ENCODE measurements around the gene MARK3. TPM values are rescaled to one million over a fixed set of nuclear protein-coding genes. Genes with fewer than 3 reads are reported as not detected.

The MARK3 gene
- total RNA-seq, 4 donors from 2014 or later, result 61.3 to 98.0 (median 78.8) TPM

DNA sequence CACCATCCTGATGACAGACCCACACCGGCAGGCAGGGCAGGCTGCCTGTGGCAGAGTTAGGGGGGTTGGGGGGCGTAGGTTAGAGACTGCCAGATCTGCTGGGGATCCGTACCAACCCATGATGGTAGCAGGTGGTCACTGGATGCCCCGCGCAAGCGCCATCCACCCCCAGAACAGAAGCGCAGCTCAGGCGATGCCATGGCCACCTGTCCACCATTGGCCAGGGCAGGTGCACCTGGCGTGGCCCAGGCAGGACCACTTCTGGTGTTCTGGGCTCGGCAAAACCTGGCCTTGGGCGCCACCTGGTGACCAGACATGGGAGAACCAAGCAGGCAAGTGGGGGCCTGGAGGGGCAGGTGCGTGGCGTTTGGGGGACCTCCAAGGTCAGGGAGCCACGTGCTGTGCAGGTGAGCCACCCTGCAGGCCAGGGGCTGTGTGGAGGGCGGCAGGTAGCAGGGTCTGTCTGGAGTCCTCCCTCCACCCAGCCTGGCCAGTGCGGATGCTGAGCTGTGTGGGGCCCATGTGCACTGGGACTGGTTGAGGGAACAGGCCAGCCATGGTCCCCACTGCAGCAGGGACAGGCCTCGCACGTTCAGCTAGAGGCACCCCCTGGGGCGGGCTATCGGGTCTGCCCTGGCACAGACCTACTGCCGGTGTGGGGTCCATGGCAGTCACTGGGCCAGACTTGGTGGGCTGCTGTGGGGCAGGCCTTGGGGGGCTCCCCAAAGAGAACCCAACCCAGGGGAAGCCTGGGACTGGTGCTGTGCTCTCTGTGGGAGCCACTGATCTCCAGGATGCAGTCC, 161.6 kb downstream of the MARK3 start:
- intact Hi-C loops (cut with DNase I; ENCODE audit: low total_unique reads) (loop anchor here (2.0 kb wide), 1 partner anchor 28 kb away; no protein-coding TSS in a partner anchor), in situ Hi-C loops (cut with MboI; ENCODE audit: low pct_ligation_motif_present in 1 of 4, low pct_unique_long_range_greater_than_20kb in 1 of 4, low sequenced_read_pairs in 3 of 4) (loop anchor here in 1 of 4 donors (5.0 kb wide), 1 partner anchor 45 kb away; no protein-coding TSS in a partner anchor)
- Histone ChIP-seq H3K4me1 (peaks cover 45 to 67% (median 54%) of the 10 kb centered on the region in 4 donors), H3K27ac (no peak overlapping the region), H3K4me3 (no peak overlapping the region), H3K36me3 (no peaks in the 10 kb centered on the region), H3K9me3 (no peaks in the 10 kb centered on the region), H3K27me3 (no peaks in the 10 kb centered on the region)
- WGBS, 2 donors (ENCODE audit: low coverage in 1 of 2), result 42% methylated on average over 11 of the region's 21 CpGs; no CpG with 5 or more reads in 1 of the 2 donors
- TF ChIP-seq POLR2A (IDR thresholded peaks at IDR 0.05) (no peak), EP300 (IDR thresholded peaks at IDR 0.05; ENCODE audit: low read depth) (no peak), POLR2AphosphoS5 (IDR thresholded peaks at IDR 0.05) (peak in 2 of 3 donors; percentile 13 to 28)
- TF ChIP-seq, protein P1, sequence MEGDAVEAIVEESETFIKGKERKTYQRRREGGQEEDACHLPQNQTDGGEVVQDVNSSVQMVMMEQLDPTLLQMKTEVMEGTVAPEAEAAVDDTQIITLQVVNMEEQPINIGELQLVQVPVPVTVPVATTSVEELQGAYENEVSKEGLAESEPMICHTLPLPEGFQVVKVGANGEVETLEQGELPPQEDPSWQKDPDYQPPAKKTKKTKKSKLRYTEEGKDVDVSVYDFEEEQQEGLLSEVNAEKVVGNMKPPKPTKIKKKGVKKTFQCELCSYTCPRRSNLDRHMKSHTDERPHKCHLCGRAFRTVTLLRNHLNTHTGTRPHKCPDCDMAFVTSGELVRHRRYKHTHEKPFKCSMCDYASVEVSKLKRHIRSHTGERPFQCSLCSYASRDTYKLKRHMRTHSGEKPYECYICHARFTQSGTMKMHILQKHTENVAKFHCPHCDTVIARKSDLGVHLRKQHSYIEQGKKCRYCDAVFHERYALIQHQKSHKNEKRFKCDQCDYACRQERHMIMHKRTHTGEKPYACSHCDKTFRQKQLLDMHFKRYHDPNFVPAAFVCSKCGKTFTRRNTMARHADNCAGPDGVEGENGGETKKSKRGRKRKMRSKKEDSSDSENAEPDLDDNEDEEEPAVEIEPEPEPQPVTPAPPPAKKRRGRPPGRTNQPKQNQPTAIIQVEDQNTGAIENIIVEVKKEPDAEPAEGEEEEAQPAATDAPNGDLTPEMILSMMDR (IDR thresholded peaks at IDR 0.05), result peak; percentile 84 to 98 (median 92)
- peak; percentile 79 for DNase-seq

DNA sequence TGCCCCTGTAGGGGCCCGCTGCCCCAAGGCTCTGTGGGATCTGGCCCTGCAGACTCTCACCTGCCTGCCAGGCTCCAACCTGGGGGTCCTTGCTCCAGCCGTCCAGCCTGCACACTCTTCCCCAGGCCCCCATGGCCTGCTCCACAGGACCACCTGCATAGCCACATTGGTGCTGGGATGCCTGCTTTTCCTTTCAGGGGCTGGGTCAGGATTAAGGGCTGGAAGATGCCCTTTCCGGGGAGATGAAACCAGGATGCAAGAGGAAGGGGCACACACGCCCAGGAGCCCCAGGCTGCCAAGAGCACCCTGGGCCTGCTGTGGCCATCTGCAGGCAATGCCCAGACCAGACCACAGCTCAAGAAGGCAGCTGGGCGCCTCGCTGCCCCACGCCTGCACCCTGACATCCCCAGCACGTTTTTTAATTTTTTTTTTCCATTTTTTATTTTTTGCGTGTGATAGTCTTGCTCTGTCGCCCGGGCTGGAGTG, 162.3 kb downstream of the MARK3 start:
- 85 to 94% methylated on average over 6 to 11 of the region's 11 CpGs for WGBS, 2 donors (ENCODE audit: low coverage in 1 of 2)
- no peak overlapping the region for H3K4me3 ChIP-seq
- in situ Hi-C loops (cut with MboI; ENCODE audit: low pct_ligation_motif_present in 1 of 4, low pct_unique_long_range_greater_than_20kb in 1 of 4, low sequenced_read_pairs in 3 of 4) (loop anchor here in 1 of 4 donors (5.0 kb wide), 1 partner anchor 45 kb away; no protein-coding TSS in a partner anchor), intact Hi-C loops (cut with DNase I; ENCODE audit: low total_unique reads) (loop anchor here (2.0 kb wide), 1 partner anchor 29 kb away; no protein-coding TSS in a partner anchor)
- DNase-seq, result no peak
- H3K27ac ChIP-seq, result no peak overlapping the region
- H3K9me3 ChIP-seq, result no peaks in the 10 kb centered on the region
- H3K4me1 ChIP-seq, result peaks cover 43 to 62% (median 53%) of the 10 kb centered on the region in 4 donors
- H3K27me3 ChIP-seq, result no peaks in the 10 kb centered on the region
- H3K36me3 ChIP-seq, result no peaks in the 10 kb centered on the region
- no peak for TF ChIP-seq POLR2A (IDR thresholded peaks at IDR 0.05)
- TF ChIP-seq EP300 (IDR thresholded peaks at IDR 0.05; ENCODE audit: low read depth), result no peak
- TF ChIP-seq, protein P1 (IDR thresholded peaks at IDR 0.05), result no peak
- TF ChIP-seq POLR2AphosphoS5 (IDR thresholded peaks at IDR 0.05), result no peak

DNA sequence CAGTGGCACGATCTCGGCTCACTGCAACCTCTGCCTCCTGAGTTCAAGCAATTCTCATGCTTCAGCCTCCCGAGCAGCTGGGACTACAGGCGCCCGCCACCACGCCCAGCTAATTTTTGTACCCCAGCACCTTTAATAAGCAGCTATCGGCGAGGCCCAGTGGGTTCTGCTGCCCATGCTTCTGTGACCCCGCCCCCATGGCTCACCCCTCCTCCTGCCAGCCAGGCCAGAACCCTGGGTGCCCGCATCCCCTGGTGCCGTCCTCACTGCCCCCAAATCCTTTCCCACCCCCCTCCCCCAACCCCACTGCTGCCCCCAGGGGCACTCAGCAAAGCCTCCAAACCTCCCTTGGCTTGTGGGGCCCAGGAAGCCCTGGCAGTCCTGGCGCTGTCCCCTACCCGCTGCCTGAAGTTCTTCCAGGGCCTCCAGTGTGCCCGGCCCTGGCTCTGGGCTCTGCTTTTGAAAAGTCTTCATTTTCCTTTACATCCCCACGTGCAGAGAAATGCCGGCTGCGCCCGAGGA, 162.8 kb downstream of the MARK3 start:
- peaks cover 38 to 62% (median 48%) of the 10 kb centered on the region in 4 donors for H3K4me1 ChIP-seq
- no peaks in the 10 kb centered on the region for H3K36me3 ChIP-seq
- H3K4me3 ChIP-seq, result no peak overlapping the region
- in situ Hi-C loops (cut with MboI; ENCODE audit: low pct_ligation_motif_present in 1 of 4, low pct_unique_long_range_greater_than_20kb in 1 of 4, low sequenced_read_pairs in 3 of 4) (loop anchor here in 1 of 4 donors (5.0 kb wide), 1 partner anchor 46 kb away; no protein-coding TSS in a partner anchor), intact Hi-C loops (cut with DNase I; ENCODE audit: low total_unique reads) (loop anchor here (1.0 to 2.0 kb wide), 2 partner anchors 29 to 48 kb away; no protein-coding TSS in a partner anchor)
- H3K9me3 ChIP-seq, result no peaks in the 10 kb centered on the region
- peak overlapping the region in 1 of 4 donors; percentile 81 for H3K27ac ChIP-seq
- TF ChIP-seq, protein P1 (IDR thresholded peaks at IDR 0.05), result no peak
- TF ChIP-seq EP300 (IDR thresholded peaks at IDR 0.05; ENCODE audit: low read depth) (no peak), POLR2AphosphoS5 (IDR thresholded peaks at IDR 0.05) (no peak)
- WGBS, 2 donors (ENCODE audit: low coverage in 1 of 2), result 85 to 100% methylated on average over 2 to 16 of the region's 18 CpGs
- H3K27me3 ChIP-seq, result no peaks in the 10 kb centered on the region
- DNase-seq, result no peak
